Muscle layer of duodenum (tissue), 2 donors: ENCODE results near the gene FREM2.

Source experiments
- H3K27ac ChIP-seq: one replicate; pipeline ENCODE4 v1.7.0; 2013; ENCODE audit warnings: mild to moderate bottlenecking, low read length
- H3K27me3 ChIP-seq: one replicate; pipeline ENCODE4 v1.7.0; 2013; ENCODE audit warnings: low read depth, mild to moderate bottlenecking, control low read depth, low read length
- H3K36me3 ChIP-seq, 2 donors: one replicate each; pipeline ENCODE4 v1.7.0; 2013; ENCODE audit warnings: low read length in 2 of 2, control low read depth in 1 of 2, mild to moderate bottlenecking in 1 of 2; ENCODE audit not compliant: insufficient read depth in 2 of 2, control insufficient read depth in 1 of 2
- H3K4me1 ChIP-seq, 2 donors: one replicate each; pipeline ENCODE4 v1.7.0; 2013; ENCODE audit warnings: low read length in 2 of 2, mild to moderate bottlenecking in 2 of 2, control low read depth in 1 of 2, moderate library complexity in 1 of 2; ENCODE audit not compliant: insufficient read depth in 2 of 2, control insufficient read depth in 1 of 2
- H3K4me3 ChIP-seq, 2 donors: one replicate each; pipeline ENCODE4 v1.7.0; 2013; ENCODE audit warnings: low read length in 2 of 2, low read depth in 1 of 2, mild to moderate bottlenecking in 1 of 2
- H3K9me3 ChIP-seq, 2 donors: one replicate each; pipeline ENCODE4 v1.7.0; 2013; ENCODE audit warnings: low read length in 2 of 2, control low read depth in 1 of 2, mild to moderate bottlenecking in 1 of 2; ENCODE audit not compliant: control insufficient read depth in 1 of 2
- donor health status: healthy.

The FREM2 gene

DNA sequence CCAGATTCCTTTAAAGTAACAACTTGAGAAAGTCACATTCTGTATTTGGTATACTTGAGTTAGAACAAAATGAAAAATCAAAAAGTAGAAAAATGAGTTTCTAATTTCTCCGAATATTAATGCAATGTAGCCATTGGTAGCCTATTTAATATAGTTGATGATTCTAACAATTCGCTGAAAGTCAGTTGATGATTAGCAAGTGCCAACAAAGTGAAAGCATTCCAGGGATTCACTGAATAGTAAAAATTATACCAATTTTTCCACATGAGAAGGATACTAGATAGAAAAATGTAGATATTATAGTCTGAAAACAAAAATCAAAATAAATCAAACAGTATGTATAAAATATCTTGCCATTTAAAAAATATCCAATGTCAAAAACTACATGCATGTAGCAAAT, 117.2 kb downstream of the FREM2 start:
- no peak overlapping the region for H3K27ac ChIP-seq
- no peaks in the 10 kb centered on the region for H3K36me3 ChIP-seq
- no peaks in the 10 kb centered on the region for H3K4me1 ChIP-seq
- H3K27me3 ChIP-seq: no peaks in the 10 kb centered on the region
- H3K9me3 ChIP-seq: peaks cover 0 to 6% of the 10 kb centered on the region in 2 donors
- H3K4me3 ChIP-seq: no peak overlapping the region

DNA sequence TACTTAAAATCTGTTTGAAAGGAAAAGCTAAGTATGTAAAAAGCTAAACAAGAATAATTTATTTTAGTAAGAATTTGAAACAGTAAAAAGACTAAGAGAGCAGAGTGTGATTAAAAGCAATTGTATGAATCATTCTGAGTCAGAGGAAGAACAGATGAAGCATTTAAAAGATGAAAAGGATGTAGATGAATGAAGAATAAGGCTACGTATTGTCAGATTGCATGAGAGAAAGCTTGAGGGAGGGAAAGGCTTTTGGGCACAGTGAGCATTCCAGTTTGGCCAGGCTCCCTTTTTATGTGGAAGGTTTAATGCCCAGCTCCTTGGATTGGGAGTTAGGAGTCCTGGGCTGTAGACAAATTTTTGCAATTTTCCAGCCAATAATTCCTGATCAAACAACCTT, 117.7 kb downstream of the FREM2 start:
- no peak overlapping the region for H3K27ac ChIP-seq
- H3K36me3 ChIP-seq: no peaks in the 10 kb centered on the region
- H3K27me3 ChIP-seq: no peaks in the 10 kb centered on the region
- H3K4me1 ChIP-seq: no peaks in the 10 kb centered on the region
- H3K4me3 ChIP-seq: no peak overlapping the region
- H3K9me3 ChIP-seq: peaks cover 0 to 6% of the 10 kb centered on the region in 2 donors

DNA sequence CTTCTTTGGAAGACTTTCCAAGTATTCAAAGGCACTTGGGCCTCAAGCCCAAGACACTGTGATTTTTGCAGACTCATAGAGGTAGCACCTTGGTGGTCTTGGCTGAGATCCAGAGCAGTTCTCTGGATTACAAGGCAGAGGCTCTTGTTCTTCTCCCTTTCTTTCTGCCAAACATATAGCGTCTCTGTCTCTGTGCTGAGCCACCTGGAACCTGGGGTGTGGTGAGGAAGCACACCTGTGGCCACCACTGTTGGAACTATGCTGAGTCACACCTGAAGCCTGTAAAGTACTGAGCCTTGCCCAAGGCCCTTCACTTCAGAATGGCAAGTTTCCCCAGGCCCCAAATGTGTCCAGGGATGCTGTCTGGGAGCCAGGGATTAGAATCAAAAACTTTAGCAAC, 127.5 kb downstream of the FREM2 start:
- H3K4me1 ChIP-seq: no peaks in the 10 kb centered on the region
- no peaks in the 10 kb centered on the region for H3K9me3 ChIP-seq
- no peak overlapping the region for H3K4me3 ChIP-seq
- H3K27ac ChIP-seq: no peak overlapping the region
- no peaks in the 10 kb centered on the region for H3K36me3 ChIP-seq
- no peaks in the 10 kb centered on the region for H3K27me3 ChIP-seq

DNA sequence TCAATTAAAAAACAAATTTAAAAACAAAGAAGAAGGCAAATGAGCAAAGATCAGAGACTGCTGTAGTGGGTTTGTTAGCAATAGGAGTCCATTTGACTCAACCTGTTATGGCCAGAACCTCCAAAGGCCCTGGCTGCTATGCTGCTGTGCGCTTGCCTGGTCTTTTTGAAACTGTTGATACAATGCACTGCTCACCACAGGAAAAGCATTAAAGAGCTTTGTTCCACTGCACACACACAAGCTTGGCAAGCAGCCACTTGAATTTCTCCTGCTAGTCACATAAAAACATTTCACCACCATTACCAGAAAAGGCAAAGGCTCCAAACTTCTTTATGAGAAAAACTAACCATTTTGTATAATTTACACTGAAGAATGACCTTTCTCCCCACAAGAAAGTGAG, 132.2 kb downstream of the FREM2 start:
- Histone ChIP-seq H3K27me3 (no peaks in the 10 kb centered on the region), H3K27ac (no peak overlapping the region), H3K4me1 (no peaks in the 10 kb centered on the region), H3K36me3 (no peaks in the 10 kb centered on the region), H3K9me3 (no peaks in the 10 kb centered on the region), H3K4me3 (no peak overlapping the region)

DNA sequence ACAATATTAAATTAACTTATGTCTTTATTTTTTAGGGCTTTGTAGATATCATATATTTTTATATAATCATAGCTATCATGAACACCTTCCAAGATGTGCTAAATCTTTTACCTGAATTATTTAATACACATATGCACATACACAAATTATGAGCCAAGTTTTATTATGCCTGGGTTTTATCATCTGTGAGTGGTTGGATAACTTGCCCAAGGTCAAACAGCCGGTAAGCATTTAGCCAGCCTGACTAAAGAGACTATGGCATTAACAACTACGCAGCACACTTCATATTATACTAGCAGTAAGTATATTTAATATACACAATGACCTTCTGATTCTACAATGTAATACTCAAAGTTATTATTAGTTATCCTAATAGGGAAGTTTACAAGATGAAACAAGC, 132.7 kb downstream of the FREM2 start:
- no peaks in the 10 kb centered on the region for H3K27me3 ChIP-seq
- H3K4me1 ChIP-seq: no peaks in the 10 kb centered on the region
- H3K27ac ChIP-seq: no peak overlapping the region
- no peaks in the 10 kb centered on the region for H3K36me3 ChIP-seq
- H3K4me3 ChIP-seq: no peak overlapping the region
- H3K9me3 ChIP-seq: no peaks in the 10 kb centered on the region

DNA sequence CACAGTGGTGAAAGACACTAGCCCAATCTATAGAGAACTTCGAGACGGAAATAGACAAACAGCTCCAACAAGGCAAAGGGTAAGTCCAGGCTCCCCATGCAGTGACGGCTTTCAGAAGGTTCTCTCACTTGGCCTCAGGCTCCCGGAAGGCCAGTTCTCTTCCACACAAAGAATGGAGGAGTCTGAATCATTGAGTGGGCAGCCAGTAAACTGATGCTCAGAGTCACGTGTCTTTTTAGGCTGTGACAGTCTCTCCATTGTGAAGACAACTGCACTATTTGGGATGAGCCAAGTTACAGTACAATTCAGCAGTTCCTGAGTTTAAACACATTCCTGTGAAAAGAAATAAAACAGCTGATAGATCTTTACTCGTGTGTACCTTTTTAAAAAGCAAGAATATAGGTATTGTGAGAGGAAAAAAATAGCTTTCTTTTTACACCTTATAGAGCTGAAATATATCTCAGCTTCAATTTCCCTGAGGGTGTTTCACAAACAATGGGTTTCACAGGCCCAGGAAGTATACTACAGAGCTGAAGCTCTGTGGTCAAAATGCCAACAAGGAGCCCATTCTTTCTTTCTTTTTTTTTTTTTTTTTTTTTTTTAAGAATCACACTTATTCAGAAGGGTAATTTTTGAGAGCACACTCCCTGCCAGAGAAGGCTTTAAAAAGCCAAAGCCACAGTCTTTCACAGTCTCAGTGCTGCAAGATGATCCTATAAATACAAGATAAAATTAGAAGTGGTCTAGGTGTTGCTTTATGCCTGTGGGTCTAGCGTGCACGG, 135.1 kb downstream of the FREM2 start:
- no peaks in the 10 kb centered on the region for H3K36me3 ChIP-seq
- no peaks in the 10 kb centered on the region for H3K27me3 ChIP-seq
- H3K4me1 ChIP-seq: no peaks in the 10 kb centered on the region
- no peak overlapping the region for H3K27ac ChIP-seq
- no peaks in the 10 kb centered on the region for H3K9me3 ChIP-seq
- no peak overlapping the region for H3K4me3 ChIP-seq

DNA sequence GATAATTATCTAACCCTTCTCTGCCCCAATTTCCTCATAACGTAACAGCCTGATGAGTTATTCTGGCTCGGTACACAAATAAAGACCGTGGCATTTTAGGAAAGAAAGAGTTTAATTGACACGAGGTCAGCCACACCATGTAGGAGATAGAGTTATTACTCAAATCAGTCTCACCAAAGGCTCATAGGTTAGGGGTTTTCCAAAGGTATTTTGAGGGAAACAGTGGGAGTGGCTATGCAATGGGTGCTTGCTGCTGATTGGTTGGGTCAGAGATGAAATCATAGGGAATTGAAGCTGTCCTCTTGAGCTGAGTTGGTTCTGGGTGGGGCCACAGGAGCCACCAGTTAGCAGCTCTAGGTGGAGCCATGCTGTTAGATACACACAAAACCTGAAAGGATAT, 137.5 kb downstream of the FREM2 start:
- H3K36me3 ChIP-seq: no peaks in the 10 kb centered on the region
- no peaks in the 10 kb centered on the region for H3K9me3 ChIP-seq
- H3K4me3 ChIP-seq: no peak overlapping the region
- no peaks in the 10 kb centered on the region for H3K4me1 ChIP-seq
- no peak overlapping the region for H3K27ac ChIP-seq
- no peaks in the 10 kb centered on the region for H3K27me3 ChIP-seq

DNA sequence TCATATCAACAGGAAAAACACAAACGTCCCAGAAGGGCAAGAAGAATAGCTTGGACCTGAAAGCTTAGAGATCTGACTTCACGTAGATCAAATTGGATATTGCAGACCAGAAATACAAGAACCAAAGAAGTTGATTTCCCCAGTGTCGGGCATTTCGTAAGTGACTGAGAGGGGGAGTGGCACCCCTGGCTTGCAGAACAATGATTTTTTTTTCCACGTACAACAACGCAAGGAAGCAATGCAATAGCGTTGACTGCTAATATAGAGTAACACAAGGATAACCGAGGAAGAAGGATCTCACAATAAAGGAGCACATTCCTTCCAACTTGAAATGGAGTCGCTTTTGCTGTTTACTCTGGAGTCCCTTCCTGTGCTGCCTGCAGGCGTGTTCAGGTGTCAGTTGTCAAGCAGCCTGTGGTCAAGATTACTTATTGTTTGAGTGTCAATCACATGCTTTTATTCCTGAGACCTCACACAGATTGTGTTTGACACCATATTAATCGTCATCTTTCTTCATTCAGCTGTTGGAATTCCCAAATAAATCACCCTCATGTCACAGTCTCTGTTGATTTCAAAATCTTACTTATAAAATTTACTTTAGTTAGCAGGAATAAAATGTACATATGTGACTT, 139.4 kb downstream of the FREM2 start:
- no peak overlapping the region for H3K4me3 ChIP-seq
- no peaks in the 10 kb centered on the region for H3K36me3 ChIP-seq
- no peaks in the 10 kb centered on the region for H3K27me3 ChIP-seq
- no peaks in the 10 kb centered on the region for H3K9me3 ChIP-seq
- H3K4me1 ChIP-seq: no peaks in the 10 kb centered on the region
- H3K27ac ChIP-seq: no peak overlapping the region

DNA sequence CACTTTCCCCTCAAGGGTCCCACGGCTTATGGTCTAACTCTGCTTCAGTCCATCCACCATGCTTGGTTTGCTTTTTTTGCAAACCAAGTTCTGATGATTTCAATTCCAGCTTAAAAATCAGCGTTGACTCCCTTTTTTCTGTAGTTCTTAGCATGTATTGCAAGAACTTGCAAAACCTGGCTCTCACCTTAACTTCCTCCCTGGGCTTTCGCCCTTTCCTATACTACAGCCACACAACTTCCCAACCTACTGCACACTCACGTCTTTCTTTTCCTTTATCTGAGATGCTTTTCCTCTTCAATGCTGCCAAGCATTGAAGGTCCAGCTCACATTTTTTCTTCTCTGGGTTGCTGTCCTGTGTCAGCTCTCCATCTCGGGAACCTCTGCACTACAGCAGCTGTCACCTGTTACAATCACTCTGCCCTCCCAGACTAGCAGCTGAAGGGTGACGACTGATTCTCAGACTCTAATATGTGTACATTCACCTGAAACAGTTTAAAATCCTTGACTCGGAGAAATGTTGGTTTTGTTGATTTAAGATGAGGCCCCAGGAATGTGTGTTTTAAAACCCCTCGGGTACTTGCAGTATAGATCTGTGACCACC, 143.7 kb downstream of the FREM2 start:
- H3K9me3 ChIP-seq: no peaks in the 10 kb centered on the region
- no peaks in the 10 kb centered on the region for H3K36me3 ChIP-seq
- no peaks in the 10 kb centered on the region for H3K27me3 ChIP-seq
- no peak overlapping the region for H3K27ac ChIP-seq
- H3K4me3 ChIP-seq: no peak overlapping the region
- H3K4me1 ChIP-seq: no peaks in the 10 kb centered on the region

DNA sequence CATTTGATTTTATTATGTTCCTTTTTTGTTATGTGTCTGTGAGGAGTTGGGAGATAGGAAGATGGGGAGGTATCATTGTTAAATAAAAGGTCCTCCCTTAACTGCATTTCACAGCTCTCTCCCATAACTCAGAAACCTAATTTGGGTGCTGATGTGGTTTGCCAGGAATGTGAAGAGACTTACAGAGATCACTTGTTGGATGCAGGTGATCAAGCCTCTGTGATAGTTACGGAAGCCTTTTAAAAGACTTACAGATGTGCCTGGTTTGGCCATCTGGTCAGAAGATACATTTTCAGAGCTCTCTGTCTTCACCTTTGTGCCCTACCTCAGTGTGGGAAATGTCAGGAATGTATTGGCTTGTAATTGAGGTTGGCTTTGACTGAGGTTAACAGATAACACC, 157.7 kb downstream of the FREM2 start:
- no peaks in the 10 kb centered on the region for H3K36me3 ChIP-seq
- H3K9me3 ChIP-seq: no peaks in the 10 kb centered on the region
- no peak overlapping the region for H3K4me3 ChIP-seq
- no peaks in the 10 kb centered on the region for H3K27me3 ChIP-seq
- no peak overlapping the region for H3K27ac ChIP-seq
- no peaks in the 10 kb centered on the region for H3K4me1 ChIP-seq

DNA sequence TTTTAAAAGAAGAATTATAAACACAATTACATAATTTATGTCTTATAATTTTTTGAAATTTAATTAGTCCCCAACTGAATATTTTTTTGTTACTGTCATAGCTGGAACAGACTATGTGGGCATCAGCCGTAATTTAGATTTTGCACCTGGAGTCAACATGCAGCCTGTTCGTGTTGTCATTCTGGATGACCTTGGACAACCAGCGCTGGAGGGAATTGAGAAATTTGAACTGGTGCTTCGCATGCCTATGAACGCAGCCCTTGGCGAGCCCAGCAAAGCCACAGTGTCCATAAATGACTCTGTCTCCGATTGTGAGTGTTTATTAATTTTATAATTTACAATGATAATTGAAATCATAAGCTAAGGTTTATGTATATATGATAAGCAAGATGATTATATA, 161.5 kb downstream of the FREM2 start:
- no peaks in the 10 kb centered on the region for H3K36me3 ChIP-seq
- H3K27ac ChIP-seq: no peak overlapping the region
- no peaks in the 10 kb centered on the region for H3K27me3 ChIP-seq
- no peaks in the 10 kb centered on the region for H3K9me3 ChIP-seq
- H3K4me3 ChIP-seq: no peak overlapping the region
- H3K4me1 ChIP-seq: no peaks in the 10 kb centered on the region
